Right kidney (tissue), 9 donors: ENCODE measurements around the gene SLIRP.
"Not testable (repeated sequence)": the region's sequence is repeated elsewhere in the genome, so short reads cannot be mapped to it uniquely, and the experiment has no call there.

Experiments used
- DNase-seq: peaks from one replicate; pipeline ENCODE4 v3.0.0-alpha.2; 2016
- long read RNA-seq, 8 donors: transcript quantifications; one replicate each; lab custom pipeline, GENCODE V29; 2026

SLIRP gene
- long read RNA-seq, donor 1, transcript SLIRP-207 (3 exons, 729 nt) = minor isoform, 9 of 293 reads
- long read RNA-seq, donor 1, transcript SLIRP-201 (4 exons, 394 nt) = minor isoform, 12 of 293 reads
- long read RNA-seq, donor 1, transcript SLIRP-209 (4 exons, 408 nt) = major isoform, 247 of 293 reads
- long read RNA-seq, donor 1, partial matches to known transcripts = 13 of 293 reads
- long read RNA-seq, donor 1, other reads (novel, unspliced or antisense) = 6 of 293 reads
- long read RNA-seq, donor 2, transcript SLIRP-207 (3 exons, 729 nt) = minor isoform, 7 of 151 reads
- long read RNA-seq, donor 2, transcript SLIRP-209 (4 exons, 408 nt) = major isoform, 131 of 151 reads
- long read RNA-seq, donor 2, partial matches to known transcripts = 7 of 151 reads
- long read RNA-seq, donor 2, other reads (novel, unspliced or antisense) = 0 of 151 reads
- long read RNA-seq, donor 3, transcript SLIRP-209 (4 exons, 408 nt) = major isoform, 64 of 82 reads
- long read RNA-seq, donor 3, partial matches to known transcripts = 8 of 82 reads
- long read RNA-seq, donor 3, other reads (novel, unspliced or antisense) = 0 of 82 reads
- long read RNA-seq, donor 4, transcript SLIRP-207 (3 exons, 729 nt) = minor isoform, 6 of 216 reads
- long read RNA-seq, donor 4, transcript SLIRP-209 (4 exons, 408 nt) = major isoform, 127 of 216 reads
- long read RNA-seq, donor 4, partial matches to known transcripts = 64 of 216 reads
- long read RNA-seq, donor 4, other reads (novel, unspliced or antisense) = 12 of 216 reads
- long read RNA-seq, donor 5, transcript SLIRP-209 (4 exons, 408 nt) = major isoform, 160 of 176 reads
- long read RNA-seq, donor 5, partial matches to known transcripts = 0 of 176 reads
- long read RNA-seq, donor 5, other reads (novel, unspliced or antisense) = 6 of 176 reads
- long read RNA-seq, donor 6, transcript SLIRP-201 (4 exons, 394 nt) = minor isoform, 5 of 161 reads
- long read RNA-seq, donor 6, transcript SLIRP-209 (4 exons, 408 nt) = major isoform, 137 of 161 reads
- long read RNA-seq, donor 6, partial matches to known transcripts = 10 of 161 reads
- long read RNA-seq, donor 6, other reads (novel, unspliced or antisense) = 0 of 161 reads
- long read RNA-seq, donor 7 = 0 reads
- long read RNA-seq, donor 8, transcript SLIRP-201 (4 exons, 394 nt) = minor isoform, 8 of 231 reads
- long read RNA-seq, donor 8, transcript SLIRP-209 (4 exons, 408 nt) = major isoform, 157 of 231 reads
- long read RNA-seq, donor 8, partial matches to known transcripts = 47 of 231 reads
- long read RNA-seq, donor 8, other reads (novel, unspliced or antisense) = 13 of 231 reads

DNA sequence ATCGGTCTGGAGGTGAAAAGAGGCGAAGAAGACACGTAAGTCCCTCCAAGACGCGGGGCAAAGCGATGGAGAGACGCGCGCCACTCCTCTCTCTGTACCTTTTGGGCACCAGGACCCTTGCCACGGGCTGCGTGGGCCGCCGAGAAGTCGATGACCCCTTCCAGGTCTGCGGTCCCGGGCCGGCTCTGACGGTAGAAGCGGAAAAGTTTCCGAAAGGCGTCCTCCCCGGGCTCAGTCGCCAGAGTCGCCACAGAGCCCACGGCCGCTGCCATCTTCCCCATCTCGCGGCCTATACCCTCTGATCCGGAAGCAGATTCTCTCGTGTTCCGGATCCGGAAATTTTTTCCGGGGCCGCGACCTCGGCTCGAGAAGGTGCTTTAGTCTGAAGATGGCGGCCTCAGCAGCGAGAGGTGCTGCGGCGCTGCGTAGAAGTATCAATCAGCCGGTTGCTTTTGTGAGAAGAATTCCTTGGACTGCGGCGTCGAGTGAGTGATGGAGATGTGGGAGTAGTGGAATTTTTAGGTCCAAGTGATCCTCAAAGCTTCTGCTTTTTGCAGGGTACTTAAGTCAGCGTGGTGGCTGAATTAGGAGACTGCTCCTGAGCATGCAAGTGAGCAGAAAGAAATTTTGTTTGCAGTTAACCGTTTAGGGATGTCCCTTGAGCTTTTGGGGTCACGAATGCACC lies at the start of gene SLIRP, which contains the start of gene ALKBH1:
SLIRP (plus strand) TSS at position 380 of the 685 bp plus-strand sequence; CDS start at position 389, 9 bp downstream.
ALKBH1 (minus strand) TSS at position 300 of the 685 bp plus-strand sequence; CDS start at position 281, 19 bp downstream.
- DNase-seq = peak; percentile 87

DNA sequence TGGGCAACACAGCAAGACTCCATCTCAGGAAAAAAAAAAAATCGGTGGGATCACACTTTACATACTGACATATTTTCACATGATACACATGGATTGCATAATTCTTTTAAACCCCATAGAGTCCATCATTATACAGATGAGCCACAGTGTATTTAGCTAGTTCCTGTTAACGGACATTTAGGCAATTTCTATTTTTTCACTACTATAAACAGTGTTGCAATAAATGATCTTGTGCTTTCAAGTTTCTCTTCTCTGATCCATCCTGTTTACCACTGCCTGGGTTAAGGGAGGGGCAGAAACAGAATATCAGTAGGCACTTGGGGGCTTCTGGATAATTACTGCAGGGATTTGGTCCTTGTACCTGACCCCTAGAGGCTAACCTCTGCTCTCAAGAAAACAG lies 48.1 kb upstream of the SLIRP start:
- no peak for DNase-seq

DNA sequence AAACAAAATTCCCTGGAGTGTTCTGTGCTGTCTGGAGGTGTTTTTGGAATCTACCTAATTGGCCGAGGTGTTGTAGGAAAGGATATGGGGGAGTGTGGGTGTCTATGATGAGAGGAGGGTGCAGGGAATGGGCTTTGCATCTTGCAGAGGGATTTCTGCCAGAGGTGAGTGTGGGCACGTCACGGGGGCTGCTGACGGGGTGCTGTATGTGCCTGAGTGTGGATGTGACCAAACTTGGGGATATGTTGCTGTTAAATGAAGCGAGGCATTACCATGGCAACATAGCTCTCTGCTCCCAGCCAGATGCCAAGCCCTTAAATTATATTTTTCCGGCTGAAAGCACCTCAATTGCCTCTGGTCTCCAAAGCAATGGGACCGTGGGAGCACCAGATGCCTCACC lies 47.1 kb upstream of the SLIRP start:
- no peak for DNase-seq

DNA sequence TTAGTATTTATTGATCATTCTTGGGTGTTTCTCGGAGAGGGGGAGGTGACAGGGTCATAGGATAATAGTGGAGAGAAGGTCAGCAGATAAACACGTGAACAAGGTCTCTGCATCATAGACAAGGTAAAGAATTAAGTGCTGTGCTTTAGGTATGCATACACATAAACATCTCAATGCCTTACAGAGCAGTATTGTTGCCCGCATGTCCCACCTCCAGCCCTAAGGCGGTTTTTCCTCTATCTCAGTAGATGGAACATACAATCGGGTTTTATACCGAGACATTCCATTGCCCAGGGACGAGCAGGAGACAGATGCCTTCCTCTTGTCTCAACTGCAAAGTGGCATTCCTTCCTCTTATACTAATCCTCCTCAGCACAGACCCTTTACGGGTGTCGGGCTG lies 46.3 kb upstream of the SLIRP start:
- not testable (repeated sequence) for DNase-seq

DNA sequence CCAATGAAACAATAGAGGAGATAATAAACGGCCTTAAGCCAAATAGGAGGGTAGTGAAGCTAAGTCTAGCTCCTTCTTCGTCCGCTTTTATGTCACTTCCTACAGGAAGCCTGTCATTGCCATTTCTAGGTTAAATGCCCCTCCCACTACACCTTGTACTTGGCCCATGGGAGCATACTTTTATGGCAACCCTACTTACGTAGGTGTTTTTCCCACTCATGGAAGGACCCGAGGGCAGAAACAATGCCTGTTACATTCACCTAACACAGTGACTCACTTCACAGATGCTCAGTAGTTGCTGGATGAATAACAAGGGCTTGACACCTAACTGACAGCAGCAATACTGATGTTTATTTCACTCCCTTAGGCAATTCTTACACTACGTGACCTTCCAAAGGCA lies 44.6 kb upstream of the SLIRP start:
- no peak for DNase-seq

DNA sequence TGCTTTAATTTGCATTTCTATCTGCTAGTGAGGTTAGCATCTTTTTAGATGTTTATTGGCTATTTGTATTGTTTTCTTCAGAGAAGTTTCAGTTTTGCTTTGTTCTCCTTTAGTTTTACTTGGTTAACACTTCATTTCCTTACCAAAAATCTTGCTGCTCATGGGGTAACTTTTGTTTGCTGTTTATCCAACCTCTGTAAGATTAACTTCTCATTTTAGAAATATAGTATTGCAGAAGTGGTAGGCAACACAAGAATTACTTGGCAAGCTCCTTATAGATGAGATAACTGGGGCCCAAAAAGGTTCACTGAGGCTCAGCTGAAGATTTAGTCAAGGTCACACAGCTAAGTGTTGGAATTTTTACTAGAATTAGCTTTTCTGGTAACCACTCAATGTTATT lies 40.6 kb upstream of the SLIRP start:
- DNase-seq = no peak

DNA sequence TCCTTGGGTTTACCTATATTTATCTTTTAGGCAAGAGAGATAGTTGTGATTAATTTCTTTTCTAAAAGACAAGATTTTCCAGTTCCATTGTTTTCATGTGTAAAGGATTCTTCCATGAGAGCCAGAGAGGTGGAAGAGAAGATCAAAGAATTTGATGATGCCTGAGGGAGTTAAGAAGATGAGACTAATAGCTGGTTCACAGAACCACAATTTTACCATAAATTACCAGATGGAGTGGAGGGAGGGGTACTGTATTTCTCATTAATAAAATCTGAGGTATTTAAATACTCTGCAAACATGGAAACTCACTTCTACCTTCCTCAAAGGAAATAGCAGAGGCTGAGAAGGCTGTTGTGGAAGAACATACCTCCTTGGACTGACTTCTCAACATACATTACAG lies 34.7 kb upstream of the SLIRP start:
- no peak for DNase-seq

DNA sequence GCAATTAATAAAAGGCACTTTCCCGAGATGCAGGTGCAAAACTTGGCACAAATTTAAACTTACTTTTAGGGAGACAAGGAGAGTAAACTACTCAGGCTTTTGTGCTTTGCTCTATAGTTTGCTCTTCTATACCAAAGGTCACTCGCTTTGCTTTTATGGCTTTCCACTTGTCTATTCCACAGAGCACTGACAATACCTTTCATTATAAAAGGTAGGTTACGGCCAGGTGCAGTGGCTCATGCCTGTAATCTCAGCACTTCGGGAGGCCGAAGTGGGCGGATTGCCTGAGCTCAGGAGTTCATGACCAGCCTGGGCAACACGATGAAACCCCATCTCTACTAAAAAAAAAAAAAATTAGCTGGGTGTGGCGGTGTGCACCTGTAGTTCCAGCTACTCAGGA lies 33.0 kb upstream of the SLIRP start:
- no peak for DNase-seq

DNA sequence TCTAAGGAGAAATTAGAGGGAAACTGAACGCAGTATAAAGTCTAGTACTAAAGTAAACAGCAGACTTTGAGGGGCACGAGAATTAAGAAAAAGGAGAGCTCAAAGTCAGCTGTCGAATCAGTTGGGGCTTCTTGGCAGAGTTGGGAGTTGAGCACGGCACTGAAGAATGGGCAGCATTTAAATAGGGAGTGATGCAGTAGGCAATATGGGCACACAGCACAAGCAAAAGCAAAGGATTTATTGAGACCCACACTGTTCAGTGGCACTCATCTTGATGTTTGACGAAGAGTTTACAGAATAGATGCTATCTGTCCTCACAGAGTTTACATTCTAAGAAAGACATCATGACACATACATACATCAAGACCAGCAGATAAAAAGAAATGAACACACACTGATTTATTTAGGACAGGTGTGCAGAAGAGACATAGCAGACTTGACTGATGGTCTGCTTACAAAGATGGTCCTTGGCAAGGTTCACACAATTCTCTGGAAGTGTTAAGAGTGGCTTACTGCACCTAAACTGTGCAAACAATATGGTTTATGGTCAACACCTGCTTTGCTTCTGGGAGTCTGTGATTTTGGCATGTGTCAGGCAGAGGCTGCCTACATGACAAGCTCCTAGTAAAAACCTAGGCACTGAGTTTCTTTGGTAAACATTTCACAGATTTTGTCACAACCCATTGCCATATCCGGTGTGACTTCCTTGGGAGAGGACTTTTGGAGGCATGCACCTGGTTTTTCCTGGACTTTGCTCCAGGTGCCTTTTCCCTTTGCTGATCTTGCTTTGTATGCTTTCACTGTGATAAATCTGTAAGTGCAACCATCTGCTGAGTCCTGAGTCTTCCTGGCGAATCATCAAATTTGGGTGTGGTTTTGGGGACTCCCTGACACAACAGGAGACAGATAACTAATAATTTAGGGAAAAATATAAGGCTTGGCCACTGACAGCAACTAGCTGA lies 26.4 kb upstream of the SLIRP start:
- DNase-seq = no peak

DNA sequence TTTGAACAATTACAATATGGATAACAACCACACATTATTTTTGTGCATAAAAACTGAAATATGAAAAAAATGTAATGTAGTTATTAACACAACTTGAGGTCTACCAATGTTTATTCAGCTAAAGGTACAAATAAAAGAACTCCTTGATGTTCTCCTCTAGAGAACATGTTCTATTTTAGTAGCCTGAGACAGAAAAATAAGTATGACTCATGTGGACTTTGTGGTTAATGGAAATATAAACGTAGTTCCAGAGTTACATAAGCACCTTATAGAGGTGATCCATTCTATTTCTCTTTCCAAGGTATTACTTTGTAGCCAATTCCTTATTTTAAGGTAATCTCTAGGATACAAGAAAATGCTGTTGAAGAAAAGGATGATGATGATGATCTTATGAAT lies 25.7 kb upstream of the SLIRP start:
- DNase-seq = no peak

DNA sequence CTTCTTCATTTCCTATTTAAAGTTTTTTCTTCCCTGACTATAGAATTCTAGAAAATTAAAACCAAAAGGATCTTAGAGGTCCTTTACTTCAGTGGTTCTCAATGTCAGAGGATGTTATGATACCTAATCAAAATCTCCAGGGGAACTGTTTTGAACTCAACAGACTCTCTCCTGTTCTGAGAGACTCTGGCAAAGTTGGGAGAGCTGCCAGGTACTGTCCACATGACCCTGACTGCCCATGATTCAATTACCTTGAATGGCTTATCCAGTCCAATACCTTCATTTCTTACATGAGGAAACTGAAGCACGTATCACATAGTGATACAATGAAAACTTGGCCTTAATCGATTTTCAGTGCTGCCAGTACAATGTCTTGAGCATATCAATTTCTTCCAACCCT lies 16.6 kb upstream of the SLIRP start:
- no peak for DNase-seq

DNA sequence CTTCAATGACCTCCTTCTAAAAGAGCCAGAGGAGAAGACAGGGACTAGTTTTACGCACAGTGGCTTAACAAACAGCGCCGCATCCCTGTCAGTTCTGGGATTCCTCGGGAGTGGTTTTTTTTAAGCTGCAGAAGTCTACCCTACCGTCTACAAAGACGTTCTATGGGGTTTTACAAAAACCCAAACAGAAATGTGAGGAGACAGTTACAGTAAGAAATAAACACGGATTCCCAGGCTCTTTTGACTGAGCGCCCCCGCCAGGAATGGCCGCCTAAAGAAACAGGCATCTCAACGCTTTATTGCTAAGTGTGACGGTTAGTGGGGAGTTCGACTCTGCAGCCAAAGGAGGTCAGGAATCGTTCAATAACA lies 564 bp upstream of the SLIRP start:
- DNase-seq = no peak

DNA sequence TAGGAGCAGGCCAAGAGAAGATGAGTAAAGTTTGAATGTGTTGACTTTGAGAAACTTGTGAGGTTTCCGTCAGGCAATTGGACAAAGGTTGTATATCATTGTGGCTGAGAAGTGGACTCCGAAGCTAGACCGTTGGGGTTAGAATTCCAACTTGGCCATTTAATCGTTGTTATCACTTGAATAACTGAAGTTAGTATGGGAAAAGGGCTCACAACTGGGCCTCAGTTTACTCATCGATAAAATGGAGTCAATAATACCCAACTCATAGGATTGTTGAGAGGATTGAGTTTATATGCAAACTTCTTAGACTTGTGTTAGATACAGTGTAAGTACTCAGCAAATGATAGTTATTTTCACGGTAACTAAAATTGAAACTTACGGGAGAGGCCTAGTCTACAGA lies 846 bp downstream of the SLIRP start:
- DNase-seq = no peak

DNA sequence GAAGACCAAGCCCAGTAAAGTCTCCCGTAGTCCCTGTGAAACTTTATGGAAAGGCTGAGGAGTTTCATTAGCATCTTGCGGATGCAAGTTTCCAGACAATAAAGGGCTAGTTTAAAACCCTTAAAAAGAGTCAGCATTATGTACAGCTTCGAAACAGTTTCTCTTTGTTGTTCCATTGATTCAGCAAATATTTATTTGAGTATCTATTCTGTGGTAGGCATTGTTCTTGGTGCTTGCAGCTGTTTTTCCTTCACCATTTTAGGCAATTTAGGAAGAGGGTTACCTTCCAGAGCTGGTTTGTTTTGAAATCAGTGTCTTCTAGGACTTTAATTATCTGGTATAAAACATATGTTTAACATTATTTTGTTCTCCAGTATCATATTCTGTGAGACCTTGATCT lies 1.5 kb downstream of the SLIRP start:
- DNase-seq = no peak

DNA sequence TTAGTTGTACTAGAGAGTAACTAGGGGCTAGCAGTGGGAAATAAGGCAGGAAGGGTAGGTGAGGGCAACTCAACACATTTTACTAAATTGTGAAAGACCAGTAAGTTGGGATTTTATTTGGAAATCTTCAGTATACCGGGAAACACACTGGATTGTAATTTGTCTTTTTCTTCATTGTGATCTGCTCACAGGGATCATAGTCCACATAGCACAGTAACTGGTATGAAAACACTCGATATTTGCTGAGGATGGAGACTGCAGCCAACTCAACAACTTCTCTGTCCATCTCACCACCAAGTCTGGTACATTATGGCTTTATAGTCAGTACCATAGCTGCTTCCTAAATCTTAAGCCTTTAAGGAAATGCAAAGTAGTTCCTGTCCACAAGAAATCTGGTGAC lies 2.5 kb downstream of the SLIRP start:
- DNase-seq = no peak

DNA sequence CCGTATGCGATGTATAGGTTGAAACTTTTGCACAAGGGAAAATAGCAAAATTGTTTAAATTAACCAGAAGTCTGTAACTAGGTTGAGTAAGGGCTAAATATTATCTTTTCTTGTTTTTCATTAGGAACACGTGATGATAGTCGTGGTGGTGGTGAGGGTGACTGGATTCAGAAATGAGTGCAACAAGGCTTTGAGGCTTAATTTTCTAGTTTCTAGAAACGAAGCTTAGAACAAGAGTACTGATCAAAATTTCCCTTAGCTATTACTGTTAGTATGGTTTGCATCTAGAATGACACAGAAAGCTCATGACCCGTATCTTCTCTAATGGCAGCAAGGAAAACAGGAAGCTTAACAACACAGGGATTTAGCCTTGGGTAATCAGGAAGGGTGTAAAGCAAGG lies 7.0 kb downstream of the SLIRP start:
- no peak for DNase-seq

DNA sequence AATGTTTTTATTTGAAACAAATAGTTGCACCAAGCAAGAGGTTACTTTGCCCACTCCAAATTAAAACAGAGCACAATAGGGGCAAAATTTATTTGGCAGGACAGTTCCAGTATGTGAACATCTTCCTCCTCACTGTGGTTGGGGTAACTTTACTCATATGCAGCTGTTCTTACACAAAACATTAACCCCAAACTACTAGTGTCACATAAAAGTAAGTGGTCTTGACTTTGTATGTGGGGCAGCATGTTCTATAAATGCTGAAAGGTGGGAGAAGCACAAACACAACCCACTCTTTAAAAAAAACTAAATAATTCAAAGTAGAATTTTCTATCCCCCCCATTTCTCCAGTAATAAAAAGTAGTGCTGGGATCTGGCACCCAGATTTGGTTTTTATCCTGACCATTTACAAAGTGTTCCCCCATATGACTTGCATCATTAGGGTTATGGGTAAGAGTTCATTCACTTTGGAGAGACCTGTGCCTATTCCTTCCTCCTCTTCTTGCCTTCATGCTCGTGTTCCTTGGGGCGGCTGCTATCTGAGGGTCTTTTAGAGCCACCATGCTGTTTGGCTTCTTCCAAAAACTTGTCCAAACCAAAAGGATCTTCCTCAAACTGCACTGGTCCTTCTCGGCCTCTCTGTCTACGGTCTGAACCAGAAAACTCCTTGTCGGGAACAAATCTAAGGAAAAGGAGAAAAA lies 9.9 kb downstream of the SLIRP start:
- DNase-seq = no peak

DNA sequence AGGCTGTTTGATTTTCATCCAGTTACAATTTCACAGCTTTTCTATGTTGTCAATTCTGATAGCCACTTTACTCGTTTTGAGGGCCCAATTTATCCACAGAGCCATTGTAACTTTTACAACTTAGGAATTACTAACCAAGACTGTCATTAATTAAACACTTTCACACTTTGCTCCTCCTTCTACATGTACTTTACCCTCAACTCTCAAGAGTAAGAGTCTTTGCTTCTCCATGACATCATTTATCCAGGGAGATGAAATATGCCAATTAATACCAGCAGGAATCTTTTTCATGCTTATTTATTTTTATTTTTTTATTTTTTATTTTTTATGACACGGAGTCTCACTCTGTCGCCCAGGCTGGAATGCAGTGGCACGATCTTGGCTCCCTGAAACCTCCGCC lies 13.5 kb downstream of the SLIRP start:
- no peak for DNase-seq

DNA sequence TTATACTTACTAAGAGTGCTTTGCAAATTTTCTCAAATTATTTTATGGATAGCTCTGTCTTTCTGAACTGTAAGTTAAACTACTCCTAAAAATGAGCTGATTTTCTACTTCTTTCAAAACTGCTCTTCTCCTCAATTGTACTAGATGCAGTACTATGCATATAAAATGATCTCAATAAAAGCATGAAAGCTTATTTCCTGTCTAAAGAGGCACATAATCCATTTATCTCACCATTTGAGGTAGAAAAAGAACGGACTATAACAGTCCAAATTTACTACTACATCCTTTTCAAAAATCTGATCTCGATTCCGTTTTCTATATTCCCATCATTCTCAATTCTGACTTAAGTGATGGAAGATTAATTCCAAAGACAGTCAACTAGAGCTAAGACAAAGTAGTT lies 14.4 kb downstream of the SLIRP start:
- no peak for DNase-seq

DNA sequence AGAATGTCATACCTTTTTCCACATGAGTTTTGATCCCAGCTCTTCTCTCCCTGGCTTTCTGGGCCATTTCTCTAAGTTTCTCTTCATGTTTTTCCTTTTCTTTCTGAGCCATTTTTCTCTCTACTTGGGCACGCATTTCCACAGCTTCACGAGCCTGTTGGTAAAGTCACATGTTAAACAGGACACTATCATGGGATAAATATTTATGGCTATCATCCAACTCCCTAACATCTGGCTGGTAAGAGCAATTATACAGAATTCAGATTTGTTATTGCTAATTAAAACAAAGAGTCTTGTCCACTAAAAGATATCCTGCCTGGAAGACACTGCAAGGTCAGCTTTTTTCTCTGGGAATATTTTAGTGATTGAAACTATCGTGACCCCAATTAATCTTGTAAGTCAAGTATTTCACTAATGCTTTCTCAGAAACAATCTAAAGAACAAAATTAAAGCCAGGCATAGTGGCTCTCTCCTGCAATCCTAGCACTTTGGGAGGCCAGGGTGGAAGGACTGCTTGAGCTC lies 23.1 kb downstream of the SLIRP start:
- no peak for DNase-seq
